Fibroblast of pulmonary artery (primary cell): ENCODE data around the gene MSLN.

Experiments used
- DNase-seq: peaks from one replicate; pipeline ENCODE4 v3.0.0-alpha.2; 2010; ENCODE audit warnings: low read depth
- H3K4me3 ChIP-seq: replicated peaks from 2 replicates; pipeline ENCODE4 v1.5.1; 2011; ENCODE audit warnings: low read depth, mild to moderate bottlenecking, control low read depth, low read length, moderate library complexity
- TF ChIP-seq, protein P1 (sequence below): IDR thresholded peaks from 2 replicates; pipeline ENCODE4 v1.5.1; 2011; ENCODE audit warnings: mild to moderate bottlenecking, control low read depth, low read length, inconsistent platforms; ENCODE audit errors: missing control alignments

Gene MSLN

DNA sequence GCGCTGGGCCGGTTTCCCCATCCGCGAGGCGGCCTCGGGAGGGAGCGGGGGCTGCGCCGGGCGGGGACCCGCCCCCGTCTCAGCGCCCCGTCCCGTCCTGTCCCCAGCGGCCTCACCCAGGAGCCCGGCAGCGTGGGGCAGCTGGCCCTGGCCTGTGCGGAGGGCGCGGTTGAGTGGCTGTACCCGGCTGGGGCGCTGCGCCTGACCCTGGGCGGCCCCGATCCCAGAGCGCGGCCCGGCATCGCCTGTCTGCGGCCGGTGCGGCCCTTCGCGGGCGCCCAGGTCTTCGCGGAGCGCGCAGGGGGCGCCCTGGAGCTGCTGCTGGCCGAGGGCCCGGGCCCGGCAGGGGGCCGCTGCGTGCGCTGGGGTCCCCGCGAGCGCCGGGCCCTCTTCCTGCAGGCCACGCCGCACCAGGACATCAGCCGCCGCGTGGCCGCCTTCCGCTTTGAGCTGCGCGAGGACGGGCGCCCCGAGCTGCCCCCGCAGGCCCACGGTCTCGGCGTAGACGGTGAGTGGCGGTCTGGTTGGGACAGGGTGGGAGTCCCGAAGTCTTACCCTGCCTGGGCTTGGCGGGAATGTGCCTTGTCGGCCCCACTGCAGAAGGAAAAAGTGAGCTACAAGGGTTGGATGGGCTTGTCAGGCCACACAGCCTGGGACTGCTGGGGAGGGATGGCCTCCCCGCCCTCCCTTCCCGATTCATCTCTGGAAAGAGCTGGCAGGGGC, 44.9 kb upstream of the MSLN start:
- H3K4me3 ChIP-seq, result peak overlapping the region; percentile 54
- no peak for DNase-seq
- TF ChIP-seq, protein P1, sequence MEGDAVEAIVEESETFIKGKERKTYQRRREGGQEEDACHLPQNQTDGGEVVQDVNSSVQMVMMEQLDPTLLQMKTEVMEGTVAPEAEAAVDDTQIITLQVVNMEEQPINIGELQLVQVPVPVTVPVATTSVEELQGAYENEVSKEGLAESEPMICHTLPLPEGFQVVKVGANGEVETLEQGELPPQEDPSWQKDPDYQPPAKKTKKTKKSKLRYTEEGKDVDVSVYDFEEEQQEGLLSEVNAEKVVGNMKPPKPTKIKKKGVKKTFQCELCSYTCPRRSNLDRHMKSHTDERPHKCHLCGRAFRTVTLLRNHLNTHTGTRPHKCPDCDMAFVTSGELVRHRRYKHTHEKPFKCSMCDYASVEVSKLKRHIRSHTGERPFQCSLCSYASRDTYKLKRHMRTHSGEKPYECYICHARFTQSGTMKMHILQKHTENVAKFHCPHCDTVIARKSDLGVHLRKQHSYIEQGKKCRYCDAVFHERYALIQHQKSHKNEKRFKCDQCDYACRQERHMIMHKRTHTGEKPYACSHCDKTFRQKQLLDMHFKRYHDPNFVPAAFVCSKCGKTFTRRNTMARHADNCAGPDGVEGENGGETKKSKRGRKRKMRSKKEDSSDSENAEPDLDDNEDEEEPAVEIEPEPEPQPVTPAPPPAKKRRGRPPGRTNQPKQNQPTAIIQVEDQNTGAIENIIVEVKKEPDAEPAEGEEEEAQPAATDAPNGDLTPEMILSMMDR, result no peak

DNA sequence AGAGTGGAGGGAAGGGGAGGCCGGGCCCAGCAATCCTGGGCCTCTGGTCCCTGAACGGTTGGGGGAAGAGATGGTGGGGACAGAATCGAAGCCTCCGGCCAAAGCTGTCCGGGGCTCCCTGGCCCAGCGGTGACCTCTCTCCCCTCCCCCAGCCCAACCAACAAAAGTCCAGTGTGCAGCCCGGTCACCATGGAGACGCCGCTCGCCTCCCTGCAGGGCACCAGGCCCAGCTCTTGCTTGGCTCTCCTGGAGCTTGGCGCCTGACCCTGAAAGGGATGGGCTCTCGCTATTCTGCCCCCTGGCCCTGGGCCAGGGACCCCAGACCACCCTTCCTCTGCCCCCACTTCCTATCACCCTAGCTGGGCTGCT, 44.4 kb upstream of the MSLN start:
- peak; percentile 46 for DNase-seq
- H3K4me3 ChIP-seq, result peak overlapping the region; percentile 54
- TF ChIP-seq, protein P1, result no peak

DNA sequence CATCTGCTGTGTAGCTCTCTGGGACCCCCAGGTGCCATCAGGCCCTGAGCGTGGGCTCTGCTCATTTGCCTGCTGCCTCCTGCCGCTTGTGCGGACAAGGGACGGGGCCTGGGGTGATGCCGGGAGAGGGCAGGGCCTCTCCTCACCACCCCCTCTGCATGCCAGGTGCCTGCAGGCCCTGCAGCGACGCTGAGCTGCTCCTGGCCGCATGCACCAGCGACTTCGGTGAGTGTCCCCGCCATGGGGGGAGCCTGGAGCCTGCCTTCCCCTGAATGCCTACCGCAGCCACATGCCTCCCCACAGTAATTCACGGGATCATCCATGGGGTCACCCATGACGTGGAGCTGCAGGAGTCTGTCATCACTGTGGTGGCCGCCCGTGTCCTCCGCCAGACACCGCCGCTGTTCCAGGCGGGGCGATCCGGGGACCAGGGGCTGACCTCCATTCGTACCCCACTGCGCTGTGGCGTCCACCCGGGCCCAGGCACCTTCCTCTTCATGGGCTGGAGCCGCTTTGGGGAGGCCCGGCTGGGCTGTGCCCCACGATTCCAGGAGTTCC, 43.7 kb upstream of the MSLN start:
- no peak for DNase-seq
- TF ChIP-seq, protein P1, result no peak
- no peak overlapping the region for H3K4me3 ChIP-seq

DNA sequence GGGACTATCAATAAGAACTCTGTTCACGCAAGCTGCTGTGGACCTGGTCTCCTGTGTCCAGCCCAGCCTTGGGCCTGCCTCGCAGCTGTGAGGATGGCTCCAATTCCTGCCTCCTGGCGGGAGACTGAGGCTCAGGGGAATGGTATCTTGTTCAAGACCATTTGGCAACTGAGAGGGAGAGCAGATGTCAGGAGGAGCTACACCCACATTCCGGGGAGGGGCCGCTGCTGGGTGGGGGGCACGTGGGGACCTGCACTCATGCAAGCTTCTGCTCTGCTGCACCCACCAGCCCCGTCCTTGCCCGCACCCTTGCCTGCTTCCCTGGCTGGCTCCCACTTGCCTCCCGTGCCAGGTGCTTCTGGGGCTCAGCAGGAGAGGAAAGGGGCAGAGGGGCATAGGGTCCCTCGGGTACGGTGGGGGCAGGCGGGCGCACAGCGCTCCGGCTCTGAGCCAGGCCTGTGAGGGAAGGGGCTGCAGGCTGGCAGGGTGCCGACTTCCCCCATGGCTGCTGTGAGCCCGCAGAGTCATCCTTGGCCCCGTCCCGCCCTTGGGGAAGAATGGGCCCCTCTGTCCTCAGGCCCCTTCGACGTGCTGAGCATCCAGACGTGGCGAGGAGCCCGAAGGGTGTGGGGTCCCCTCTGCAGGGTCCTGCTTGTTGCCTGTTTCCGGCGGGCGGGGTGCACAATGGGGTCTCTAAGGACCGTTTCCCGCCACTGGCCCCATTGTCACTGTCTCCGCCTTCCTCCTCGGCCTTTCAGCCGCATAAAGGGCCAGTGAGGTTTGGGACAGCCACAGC, 42.9 kb upstream of the MSLN start:
- H3K4me3 ChIP-seq, result no peak overlapping the region
- no peak for DNase-seq
- TF ChIP-seq, protein P1, result no peak

DNA sequence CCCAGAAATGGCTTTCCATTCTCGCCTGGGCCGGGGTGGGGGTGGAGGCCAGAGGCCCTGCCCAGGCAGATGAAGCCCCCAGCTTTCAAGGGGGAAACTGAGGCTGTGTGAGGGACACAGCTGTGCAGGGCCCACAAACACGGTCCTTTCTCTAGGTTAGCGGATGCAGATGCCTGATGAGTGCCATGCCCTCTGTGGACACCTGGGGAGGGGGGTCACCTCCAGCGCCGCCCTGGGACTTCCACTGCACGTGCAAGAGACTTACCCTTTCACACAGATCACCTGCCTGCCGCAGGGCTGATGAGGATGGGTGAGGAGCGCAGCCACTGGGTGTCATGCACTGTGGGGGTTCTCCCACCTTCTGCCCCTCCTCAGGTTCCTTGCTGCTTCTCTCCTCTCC, 42.1 kb upstream of the MSLN start:
- TF ChIP-seq, protein P1, result no peak
- no peak overlapping the region for H3K4me3 ChIP-seq
- no peak for DNase-seq

DNA sequence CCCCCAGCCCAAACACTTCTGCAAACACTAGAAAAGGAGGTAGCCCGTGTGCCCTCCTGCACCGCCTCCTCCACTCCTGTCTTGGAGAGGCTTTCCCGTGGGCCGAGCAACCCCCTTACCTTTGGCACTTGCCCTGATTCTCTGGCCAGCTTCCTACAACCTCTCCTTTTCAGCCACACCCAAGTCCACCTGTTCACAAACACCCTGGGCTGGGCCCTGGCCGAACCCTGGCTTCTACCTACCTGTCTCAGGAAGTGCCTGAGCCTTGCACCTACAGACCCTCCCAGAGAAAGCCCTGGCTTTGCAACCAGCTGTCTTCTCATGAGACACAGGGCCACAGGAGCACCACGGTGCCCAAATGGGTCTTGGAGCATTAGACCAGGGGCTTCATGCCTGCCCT, 41.6 kb upstream of the MSLN start:
- TF ChIP-seq, protein P1, result no peak
- DNase-seq, result no peak
- no peak overlapping the region for H3K4me3 ChIP-seq
